Activated CD4-positive, alpha-beta T cell treated with anti-CD3 and anti-CD28 coated beads for 24 hours (primary cell): ENCODE data around the gene PSEN1.

Source experiments
- DNase-seq, 2 donors: peaks; one replicate each; pipeline ENCODE4 v3.0.0-alpha.2; 2020; ENCODE audit warnings: low read depth in 2 of 2

Gene PSEN1

GRCh38 chr14:73136387-73137225 lies at the start of gene PSEN1:
PSEN1 (plus strand) TSS chr14:73136507; CDS start chr14:73148020, 11,513 bp downstream.
- peak; percentile 97 to 99 for DNase-seq

- DNase-seq, result no peak
Observed at GRCh38 chr14:73091044-73091443, 45.3 kb upstream of the PSEN1 start.

GRCh38 chr14:73097421-73097820 lies 38.9 kb upstream of the PSEN1 start:
- DNase-seq, result no peak

DNA sequence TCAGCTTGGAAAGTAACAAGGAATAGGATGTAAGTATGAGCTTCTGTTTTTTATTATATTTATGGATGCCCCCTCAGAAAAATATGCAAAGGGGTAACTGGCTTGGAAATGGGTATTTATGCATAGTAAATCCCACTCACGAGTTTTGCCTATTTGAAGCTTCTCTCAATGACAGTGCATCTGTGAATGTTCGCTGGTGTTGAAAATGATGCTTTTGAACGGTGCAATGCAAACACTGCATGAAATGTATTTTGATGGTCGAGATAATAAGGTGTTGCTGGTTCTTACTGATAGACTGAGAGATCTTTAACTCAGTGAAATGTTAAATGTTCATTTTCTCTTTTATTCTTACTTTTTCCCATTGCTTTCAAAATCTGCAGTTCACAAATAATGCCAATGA lies 36.0 kb upstream of the PSEN1 start:
- DNase-seq, result no peak

- no peak for DNase-seq
Observed at GRCh38 chr14:73102806-73103497, 33.4 kb upstream of the PSEN1 start.

DNA sequence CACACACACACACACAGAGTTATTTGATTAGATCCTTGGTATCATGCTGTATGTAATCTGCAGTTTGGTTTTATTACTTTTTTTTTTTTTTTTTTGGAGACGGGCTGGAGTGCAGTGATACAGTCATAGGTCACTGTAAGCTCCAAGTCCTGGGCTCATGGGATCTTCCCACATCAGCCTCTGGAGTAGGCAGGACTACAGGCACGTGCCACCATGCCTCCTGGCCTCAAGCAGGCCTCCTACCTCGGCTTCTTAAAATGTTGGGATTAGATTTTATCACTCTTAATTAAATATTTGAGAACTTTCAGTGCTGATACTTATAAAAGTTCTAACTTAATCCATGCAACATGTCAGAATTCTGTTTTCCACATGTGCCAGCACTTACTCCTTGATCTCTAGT lies 31.3 kb upstream of the PSEN1 start:
- no peak for DNase-seq

- no peak for DNase-seq
Observed at GRCh38 chr14:73105727-73106126, 30.6 kb upstream of the PSEN1 start.

DNA sequence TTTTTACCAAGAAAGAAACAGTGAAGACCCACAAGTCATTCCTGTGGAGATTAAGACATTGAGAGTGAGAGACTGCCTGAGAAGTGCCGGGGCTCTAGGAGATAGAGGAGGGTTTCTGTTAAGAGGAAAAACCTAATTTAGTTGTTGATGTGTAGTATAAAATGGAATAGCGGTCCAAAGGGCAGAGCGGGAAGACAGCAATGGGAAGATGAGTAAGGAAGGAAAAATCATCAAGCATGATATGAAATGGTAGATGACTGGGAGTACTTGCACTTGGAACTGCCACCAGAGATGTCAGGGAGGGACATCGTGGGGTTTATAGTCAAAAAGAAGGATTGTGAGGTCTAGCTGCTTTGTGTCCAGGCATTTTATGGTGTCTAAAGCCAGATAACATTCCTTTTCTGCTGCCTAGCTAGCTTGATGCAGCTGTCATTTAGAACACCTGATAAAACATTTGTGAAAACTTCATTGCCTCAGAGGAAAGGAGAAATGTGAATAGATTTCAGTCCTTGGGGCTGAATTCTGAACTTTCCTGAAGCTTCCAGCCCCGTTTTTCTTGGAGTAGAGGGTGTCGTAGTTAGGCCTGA lies 20.1 kb upstream of the PSEN1 start:
- DNase-seq, result no peak

- DNase-seq, result no peak
Observed at GRCh38 chr14:73124180-73124894, 12.0 kb upstream of the PSEN1 start.

GRCh38 chr14:73125169-73125588 lies 11.1 kb upstream of the PSEN1 start:
- no peak for DNase-seq

GRCh38 chr14:73125746-73126145 lies 10.6 kb upstream of the PSEN1 start:
- no peak for DNase-seq

DNA sequence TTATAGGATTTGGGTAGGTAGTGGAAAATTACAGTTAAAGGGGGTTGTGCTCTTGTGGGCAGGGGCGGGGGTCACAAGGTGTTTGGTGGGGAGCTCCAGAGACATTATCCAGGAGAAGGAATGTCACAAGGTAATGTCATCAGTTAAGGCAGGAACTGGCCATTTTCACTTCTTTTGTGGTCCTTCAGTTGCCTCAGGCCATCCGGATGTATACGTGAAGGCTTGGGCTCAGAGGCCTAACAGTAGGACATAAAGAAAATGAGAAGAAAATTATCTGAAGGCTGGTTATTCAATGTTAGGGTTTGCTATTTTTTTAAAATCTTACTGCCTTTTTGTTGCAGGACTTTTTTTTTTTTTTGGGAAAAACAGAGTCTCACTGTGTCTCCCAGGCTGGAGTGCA lies 2.5 kb upstream of the PSEN1 start:
- DNase-seq, result no peak

GRCh38 chr14:73136085-73136386 lies 271 bp upstream of the PSEN1 start:
- no peak for DNase-seq

DNA sequence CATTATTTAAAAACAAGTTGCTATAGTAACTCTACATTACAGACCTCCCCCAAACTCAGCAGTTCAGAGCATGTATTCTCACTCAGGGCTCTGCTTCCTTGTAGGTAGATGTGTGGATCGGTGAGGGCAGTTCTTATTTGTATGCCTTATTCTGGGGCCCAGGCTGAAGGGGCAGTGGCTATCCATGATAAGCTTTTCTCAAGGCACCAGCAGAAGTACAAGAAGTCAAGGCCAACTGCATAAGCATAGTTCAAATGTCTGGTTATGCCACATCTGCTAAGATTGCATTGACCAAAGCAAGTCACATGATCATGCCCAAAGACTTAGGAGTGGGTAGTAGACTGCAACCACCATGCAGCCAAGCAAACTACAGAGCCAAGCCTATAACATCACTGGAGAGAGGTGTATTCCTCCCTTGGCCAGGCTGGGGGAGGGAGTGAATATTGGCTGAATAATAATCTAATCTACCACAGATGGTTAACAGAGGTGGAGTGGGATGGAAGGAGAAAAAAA lies 4.6 kb downstream of the PSEN1 start:
- no peak for DNase-seq

DNA sequence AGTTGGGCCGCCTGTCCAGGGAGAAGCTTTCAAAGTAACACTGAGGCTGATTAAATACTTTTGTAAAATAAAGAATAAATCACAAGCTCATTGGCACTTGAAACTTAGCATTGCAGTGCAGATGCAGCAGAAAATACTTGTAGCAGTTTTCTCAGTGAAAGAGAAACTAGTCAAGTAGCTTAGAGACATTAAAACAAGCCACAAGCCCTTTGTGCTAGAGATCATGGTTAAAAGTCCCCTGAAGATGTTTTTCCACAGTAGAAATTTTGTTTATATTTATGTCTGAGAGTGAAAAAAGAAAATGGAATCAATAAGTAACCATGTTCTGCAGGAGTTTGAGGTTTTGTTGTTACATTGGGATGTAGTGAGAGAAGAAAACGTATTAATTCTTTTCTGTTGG lies 5.9 kb downstream of the PSEN1 start:
- no peak for DNase-seq

GRCh38 chr14:73143003-73143402 lies 6.7 kb downstream of the PSEN1 start:
- DNase-seq, result no peak

DNA sequence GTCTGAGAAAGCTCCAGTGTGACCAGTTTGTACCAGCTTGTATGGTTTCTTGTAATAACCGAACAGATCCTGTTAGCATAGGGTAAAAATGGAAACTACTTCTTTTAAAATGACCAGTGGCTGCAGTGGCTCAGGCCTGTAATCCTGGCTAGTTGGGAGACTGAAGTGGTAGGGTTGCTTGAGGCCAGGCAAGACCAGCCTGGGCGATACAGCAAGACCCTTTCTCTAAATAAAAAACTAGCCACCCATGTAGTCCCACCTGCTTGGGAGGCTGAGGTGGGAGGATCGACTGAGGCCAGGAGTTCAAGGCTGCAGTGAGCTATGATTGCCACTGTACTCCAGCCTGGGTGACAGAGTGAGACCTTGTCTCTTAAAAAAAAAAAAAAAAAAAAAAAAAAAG lies 7.3 kb downstream of the PSEN1 start:
- no peak for DNase-seq

GRCh38 chr14:73145371-73145770 lies 9.1 kb downstream of the PSEN1 start:
- DNase-seq, result no peak

GRCh38 chr14:73146111-73146510 lies 9.8 kb downstream of the PSEN1 start:
- DNase-seq, result no peak

- DNase-seq, result no peak
Observed at GRCh38 chr14:73149753-73150152, 13.4 kb downstream of the PSEN1 start.

- DNase-seq, result no peak
Observed at GRCh38 chr14:73153272-73153671, 17.0 kb downstream of the PSEN1 start.

- DNase-seq, result no peak
Observed at GRCh38 chr14:73162251-73162650, 25.9 kb downstream of the PSEN1 start.
